ENCODE measurements around the gene GPR150.
"Not testable (repeated sequence)": the region's sequence is repeated elsewhere in the genome, so short reads cannot be mapped to it uniquely, and the experiment has no call there.

Gene GPR150

DNA sequence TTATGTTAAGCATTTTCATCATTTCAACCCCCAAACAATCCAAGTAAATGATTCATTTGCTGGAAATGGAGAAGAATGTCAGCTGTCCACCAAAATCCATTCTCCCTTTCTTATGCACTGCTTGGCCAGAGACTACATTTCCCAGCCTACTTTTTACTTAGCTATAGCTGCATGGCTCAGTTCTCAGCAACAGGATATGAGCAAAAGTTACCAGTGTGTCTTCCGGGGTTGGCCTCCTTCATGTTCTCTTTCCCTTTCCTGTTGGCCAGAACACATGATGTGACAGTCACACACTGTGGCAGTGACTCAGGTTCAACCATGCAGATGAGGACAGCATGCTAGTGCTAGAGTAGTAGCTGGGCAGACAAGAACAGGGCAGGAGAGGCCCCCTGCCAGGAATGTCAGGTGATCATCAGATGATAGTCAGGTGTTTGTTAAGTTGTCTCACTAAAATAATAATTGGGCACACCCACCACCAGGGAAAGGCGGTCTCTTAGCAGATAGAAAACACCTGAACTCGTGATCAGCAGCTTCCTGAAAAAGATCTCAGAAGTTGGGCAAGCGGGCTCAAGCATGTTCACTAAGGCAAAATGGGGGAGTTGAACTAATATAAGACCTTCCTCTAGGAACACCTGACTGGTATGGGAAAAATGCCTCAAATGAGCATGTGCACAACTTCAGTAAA is 12.2 kb downstream of the GPR150 start:
- Histone ChIP-seq H4K20me1 (no peaks in the 10 kb centered on the region), H3K27me3 (no peaks in the 10 kb centered on the region), H3K4me2 (peak overlapping the region; percentile 75), H3K4me3 (no peak overlapping the region), H3K9ac (no peak overlapping the region), H3K36me3 (no peaks in the 10 kb centered on the region), H3K9me3 (no peaks in the 10 kb centered on the region; the same call in 1 of the 2 replicates), H3K4me1 (peaks cover 47% of the 10 kb centered on the region), H3K27ac (peak overlapping the region; percentile 68; the same call in 1 of the 2 replicates)
- no peak for TF ChIP-seq Cebpa-rat (IDR thresholded peaks at IDR 0.05)

DNA sequence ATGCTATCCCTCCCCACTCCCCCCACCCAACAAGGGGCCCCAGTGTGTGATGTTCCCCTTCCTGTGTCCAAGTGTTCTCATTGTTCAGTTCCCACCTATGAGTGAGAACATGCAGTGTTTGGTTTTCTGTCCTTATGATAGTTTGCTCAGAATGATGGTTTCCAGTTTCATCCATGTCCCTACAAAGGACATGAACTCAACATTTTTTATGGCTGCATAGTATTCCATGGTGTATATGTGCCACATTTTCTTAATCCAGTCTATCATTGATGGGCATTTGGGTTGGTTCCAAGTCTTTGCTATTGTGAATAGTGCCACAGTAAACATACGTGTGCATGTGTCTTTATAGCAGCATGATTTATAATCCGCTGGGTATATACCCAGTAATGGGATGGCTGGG is 13.1 kb downstream of the GPR150 start:
- H3K27ac ChIP-seq, H4K20me1 ChIP-seq, H3K9ac ChIP-seq, H3K9me3 ChIP-seq, H3K4me2 ChIP-seq, H3K27me3 ChIP-seq, H3K4me3 ChIP-seq, H3K36me3 ChIP-seq: not testable (repeated sequence)
- peaks cover 46% of the 10 kb centered on the region for H3K4me1 ChIP-seq

DNA sequence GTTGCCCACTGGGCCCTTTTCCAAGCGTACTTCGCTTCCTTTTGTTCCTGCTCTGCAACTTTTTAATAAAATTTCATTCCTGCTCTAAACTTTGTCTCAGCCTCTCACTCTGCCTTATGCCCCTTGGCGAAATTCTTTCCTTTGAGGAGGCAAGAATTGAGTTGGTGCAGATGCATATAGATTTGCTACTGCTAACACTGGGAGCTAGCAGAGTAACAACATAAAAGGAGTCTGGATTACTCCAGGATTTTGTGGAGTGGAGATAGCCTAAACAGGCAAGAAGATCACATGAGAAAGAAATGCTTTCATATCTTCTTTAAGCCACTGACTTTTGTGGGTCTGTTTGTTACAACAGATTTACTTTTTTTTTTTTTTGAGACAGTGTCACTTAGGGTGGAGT is 13.8 kb downstream of the GPR150 start:
- Histone ChIP-seq H3K4me3 (no peak overlapping the region), H3K27ac (no peak overlapping the region), H3K9ac (no peak overlapping the region), H3K36me3 (no peaks in the 10 kb centered on the region), H4K20me1 (no peaks in the 10 kb centered on the region), H3K4me2 (no peak overlapping the region), H3K27me3 (no peaks in the 10 kb centered on the region), H3K9me3 (no peaks in the 10 kb centered on the region; the same call in 1 of the 2 replicates), H3K4me1 (peaks cover 38% of the 10 kb centered on the region)
- TF ChIP-seq Cebpa-rat (IDR thresholded peaks at IDR 0.05) = no peak

DNA sequence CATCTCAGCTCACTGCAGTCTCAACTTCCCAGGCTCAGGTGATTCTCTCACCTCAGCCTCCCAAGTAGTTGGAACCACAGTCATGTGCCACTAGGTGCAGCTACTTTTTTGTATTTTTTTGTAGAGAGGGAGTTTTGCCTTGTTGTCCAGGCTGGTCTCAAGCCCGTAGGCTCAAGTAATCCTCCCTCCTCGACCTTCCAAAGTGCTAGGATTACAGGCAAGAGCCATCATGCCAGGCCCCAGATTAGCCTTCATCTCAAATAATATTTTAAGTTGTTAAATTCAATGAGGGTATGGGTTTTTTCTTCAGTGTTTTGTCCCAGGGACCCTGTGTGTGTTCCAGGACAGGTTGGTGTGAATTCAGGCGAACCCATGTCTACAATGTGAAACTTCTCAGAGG is 14.2 kb downstream of the GPR150 start:
- H3K9me3 ChIP-seq = no peaks in the 10 kb centered on the region
- TF ChIP-seq Cebpa-rat (IDR thresholded peaks at IDR 0.05) = no peak
- no peak overlapping the region for H3K4me3 ChIP-seq
- H3K27me3 ChIP-seq = no peaks in the 10 kb centered on the region
- no peak overlapping the region for H3K27ac ChIP-seq
- H3K36me3 ChIP-seq = no peaks in the 10 kb centered on the region
- no peak overlapping the region for H3K4me2 ChIP-seq
- H3K9ac ChIP-seq = no peak overlapping the region
- H4K20me1 ChIP-seq = no peaks in the 10 kb centered on the region
- H3K4me1 ChIP-seq = peaks cover 34% of the 10 kb centered on the region

DNA sequence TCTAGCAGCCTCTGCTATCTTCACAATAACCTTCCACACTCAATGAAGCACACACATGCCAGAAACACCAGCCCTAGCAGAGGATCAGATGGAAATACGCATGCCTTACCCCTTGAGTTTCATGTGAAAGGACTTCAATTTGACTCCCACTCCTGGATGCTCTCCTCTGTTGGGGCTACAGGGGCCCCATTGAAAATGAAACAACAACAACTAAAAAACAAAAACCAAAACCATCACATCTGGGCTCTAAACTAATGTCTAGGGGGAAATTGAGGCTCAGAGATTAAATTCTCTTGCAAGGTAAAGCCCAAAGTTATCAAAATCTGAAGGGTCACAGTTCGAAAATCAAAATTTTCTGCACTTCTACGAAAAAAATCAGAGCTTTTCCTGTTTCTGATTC is 18.7 kb downstream of the GPR150 start:
- no peaks in the 10 kb centered on the region for H4K20me1 ChIP-seq
- H3K27me3 ChIP-seq = no peaks in the 10 kb centered on the region
- no peak overlapping the region for H3K4me3 ChIP-seq
- no peak overlapping the region for H3K9ac ChIP-seq
- H3K4me1 ChIP-seq = no peaks in the 10 kb centered on the region
- no peak overlapping the region for H3K27ac ChIP-seq
- no peaks in the 10 kb centered on the region for H3K36me3 ChIP-seq
- no peak for TF ChIP-seq Cebpa-rat (IDR thresholded peaks at IDR 0.05)
- H3K4me2 ChIP-seq = no peak overlapping the region
- no peaks in the 10 kb centered on the region for H3K9me3 ChIP-seq

DNA sequence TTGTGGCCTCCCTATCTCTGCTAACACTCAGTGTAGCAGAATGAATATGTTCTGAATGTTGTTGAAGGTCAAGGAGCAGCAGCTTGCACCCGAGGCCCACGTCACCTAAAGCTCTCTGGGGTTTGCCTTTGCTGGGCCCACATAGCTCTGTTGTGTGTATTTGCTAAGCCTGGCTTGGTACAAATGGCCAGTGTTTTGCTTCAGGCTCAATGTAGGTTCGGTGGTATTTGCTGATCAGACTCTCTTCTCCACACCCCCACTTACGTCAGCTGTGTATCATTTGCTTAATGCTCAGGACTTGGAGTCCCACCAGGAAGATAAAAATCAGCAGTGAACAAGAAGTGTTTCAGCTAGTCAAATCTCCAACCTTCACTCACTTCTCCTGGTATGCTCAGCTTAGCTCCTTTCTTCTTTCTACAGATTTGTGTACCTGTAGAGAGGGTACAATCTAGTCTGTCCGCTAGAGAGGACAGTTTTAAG is 21.9 kb downstream of the GPR150 start:
- Histone ChIP-seq H3K27ac (no peak overlapping the region), H3K27me3 (no peaks in the 10 kb centered on the region), H3K4me1 (peaks cover 16% of the 10 kb centered on the region), H3K4me2 (no peak overlapping the region), H3K4me3 (no peak overlapping the region), H3K36me3 (no peaks in the 10 kb centered on the region), H3K9me3 (no peaks in the 10 kb centered on the region), H4K20me1 (no peaks in the 10 kb centered on the region), H3K9ac (no peak overlapping the region)
- TF ChIP-seq Cebpa-rat (IDR thresholded peaks at IDR 0.05) = no peak

DNA sequence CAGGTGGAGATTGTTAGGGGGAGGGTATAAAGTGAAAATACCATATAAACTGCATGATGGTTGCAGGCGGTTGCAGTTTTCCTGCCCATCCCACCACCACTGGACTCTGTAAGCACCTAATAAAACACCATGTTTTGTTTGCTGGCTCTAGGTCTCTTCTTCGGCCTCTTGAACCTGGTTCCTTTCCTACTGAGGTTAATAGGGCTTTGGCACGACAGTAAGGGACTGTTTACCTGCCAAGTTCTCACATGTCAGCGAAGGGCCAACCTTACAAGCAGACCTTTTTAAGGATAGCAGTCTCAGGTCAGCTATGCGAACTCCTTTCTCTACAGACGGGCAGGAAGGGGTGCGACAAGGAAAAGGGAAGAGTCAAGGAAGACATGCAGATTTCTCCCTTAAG is 23.3 kb downstream of the GPR150 start:
- Histone ChIP-seq H3K9me3 (no peaks in the 10 kb centered on the region), H3K4me1 (peaks cover 30% of the 10 kb centered on the region), H3K9ac (no peak overlapping the region), H3K27me3 (no peaks in the 10 kb centered on the region), H4K20me1 (no peaks in the 10 kb centered on the region), H3K36me3 (no peaks in the 10 kb centered on the region), H3K4me3 (no peak overlapping the region), H3K27ac (no peak overlapping the region), H3K4me2 (no peak overlapping the region)
- no peak for TF ChIP-seq Cebpa-rat (IDR thresholded peaks at IDR 0.05)

DNA sequence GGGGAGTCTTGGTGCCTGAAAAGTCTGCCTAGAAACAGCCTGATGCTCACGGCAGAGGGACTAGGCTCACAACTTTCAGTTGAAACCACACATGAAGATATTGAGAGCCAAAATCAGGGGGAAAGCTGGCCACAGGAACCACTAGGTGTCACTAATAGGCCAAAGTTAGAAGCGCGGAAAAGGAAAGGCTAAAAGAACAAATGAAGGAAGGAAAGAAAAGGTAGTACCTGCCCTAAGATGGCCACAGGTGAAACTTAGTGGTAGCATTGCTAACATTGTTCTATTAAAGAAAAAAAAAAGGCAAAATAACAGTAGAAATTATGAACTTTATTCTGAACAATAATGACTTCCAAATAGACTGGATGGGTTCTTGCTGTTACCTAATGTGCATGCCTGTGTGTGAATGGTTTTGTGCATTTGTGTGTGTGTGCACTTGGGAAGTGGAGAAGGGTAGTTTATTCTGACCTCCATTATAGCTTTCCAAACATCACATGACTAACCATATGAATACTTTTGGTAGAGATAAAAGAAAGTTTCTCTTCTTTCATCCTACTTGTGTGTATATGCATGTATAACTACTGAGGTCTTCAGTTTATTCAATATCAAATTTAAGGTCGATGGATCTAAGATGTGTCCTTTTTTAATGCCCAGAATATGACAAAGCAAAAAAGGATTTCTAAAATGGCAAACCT is 24.6 kb downstream of the GPR150 start:
- peak overlapping the region; percentile 42; the same call in 1 of the 2 replicates for H3K9ac ChIP-seq
- H3K4me2 ChIP-seq = peak overlapping the region; percentile 35
- no peaks in the 10 kb centered on the region for H4K20me1 ChIP-seq
- peak overlapping the region; percentile 62 for H3K27ac ChIP-seq
- H3K9me3 ChIP-seq = no peaks in the 10 kb centered on the region
- no peaks in the 10 kb centered on the region for H3K27me3 ChIP-seq
- no peak for TF ChIP-seq Cebpa-rat (IDR thresholded peaks at IDR 0.05)
- H3K36me3 ChIP-seq = no peaks in the 10 kb centered on the region
- peaks cover 33% of the 10 kb centered on the region for H3K4me1 ChIP-seq
- no peak overlapping the region for H3K4me3 ChIP-seq

DNA sequence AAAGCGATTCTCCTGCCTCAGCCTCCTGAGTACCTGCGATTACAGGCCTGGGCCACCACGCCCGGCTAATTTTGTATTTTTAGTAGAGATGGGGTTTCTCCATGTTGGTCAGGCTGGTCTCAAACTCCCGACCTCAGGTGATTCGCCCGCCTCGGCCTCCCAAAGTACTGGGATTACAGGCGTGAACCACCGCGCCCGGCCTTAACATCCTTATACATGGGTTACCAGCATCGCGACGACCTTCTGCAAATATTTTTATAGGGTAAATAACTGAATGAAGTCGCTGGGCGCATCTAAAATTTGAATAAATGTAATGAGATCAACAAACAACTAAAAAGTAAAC is 26.3 kb downstream of the GPR150 start:
- not testable (repeated sequence) for H3K27me3 ChIP-seq, H3K36me3 ChIP-seq, H3K9me3 ChIP-seq, H4K20me1 ChIP-seq, H3K9ac ChIP-seq
- Histone ChIP-seq H3K27ac (peak overlapping the region; percentile 90), H3K4me1 (peaks cover 33% of the 10 kb centered on the region), H3K4me3 (peak overlapping the region; percentile 63), H3K4me2 (peak overlapping the region; percentile 72)

DNA sequence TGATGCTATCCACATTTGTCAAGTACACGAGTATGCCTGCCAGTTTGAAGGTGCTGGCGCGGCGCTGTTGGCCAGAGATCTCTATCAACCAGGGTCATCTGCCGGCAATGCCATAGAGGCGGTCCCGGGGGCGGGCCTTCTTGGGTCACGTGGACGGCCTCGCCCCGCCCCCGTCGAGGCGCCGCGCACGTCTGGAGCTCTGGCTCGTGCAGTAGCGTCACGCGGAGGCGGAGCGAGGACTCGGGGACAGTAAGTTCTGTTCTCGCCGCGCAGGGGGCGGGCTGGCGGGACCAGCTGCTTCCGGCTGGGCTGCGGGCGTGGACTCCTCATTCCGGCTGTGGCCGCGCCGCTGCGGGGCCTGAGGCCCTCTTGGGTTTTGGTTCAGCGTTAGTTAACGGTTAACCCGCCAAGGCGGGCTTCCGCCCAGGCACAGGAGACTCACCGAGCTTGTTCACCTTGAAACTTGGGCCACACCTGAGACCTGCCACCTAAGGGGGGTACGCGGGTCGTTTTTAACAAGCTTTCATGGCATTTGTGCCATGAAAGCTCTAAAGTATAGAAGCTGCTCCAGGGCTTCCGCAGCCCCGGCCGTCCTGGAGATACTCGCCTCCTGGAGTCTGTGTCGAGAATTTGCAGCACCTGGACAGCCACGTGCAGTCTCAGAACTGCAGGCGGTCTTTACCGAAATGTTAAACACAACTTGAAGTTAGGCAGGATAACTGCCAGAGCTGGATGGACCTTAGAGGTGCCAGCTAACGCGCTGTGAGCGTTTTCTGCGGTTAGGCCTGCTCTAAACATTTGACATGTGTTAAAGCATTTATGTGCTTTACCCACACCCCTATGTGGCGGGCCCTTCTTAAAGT is 26.9 kb downstream of the GPR150 start, which contains the start of gene RFESD:
TSS of gene RFESD (plus strand) at position 209 of the 863 bp plus-strand sequence. CDS start 5,495 bp downstream, outside the sequence.
- peak within 1 kb of the TSS; percentile 63 for H3K4me3 ChIP-seq
- H3K27me3 ChIP-seq = no peaks in the 10 kb centered on the region

More for the DNA sequence above, 26.9 kb downstream of the GPR150 start, which contains the start of gene RFESD:
- no peaks in the 10 kb centered on the region for H3K9me3 ChIP-seq
- H3K36me3 ChIP-seq = no peaks in the 10 kb centered on the region
- H3K9ac ChIP-seq = peak within 1 kb of the TSS; percentile 78
- H3K4me1 ChIP-seq = peaks cover 33% of the 10 kb centered on the region
- no peak for TF ChIP-seq Cebpa-rat (IDR thresholded peaks at IDR 0.05)
- H4K20me1 ChIP-seq = no peaks in the 10 kb centered on the region
- H3K4me2 ChIP-seq = peak within 1 kb of the TSS; percentile 72
- H3K27ac ChIP-seq = peak within 1 kb of the TSS; percentile 90

All from BLaER1 (cell line).